HG02938 (cell line): ENCODE data around the gene AMN.

Source experiments
- ATAC-seq: cut with Tn5 transposase; IDR thresholded peaks from one replicate; pipeline ENCODE4 v1.9.1; 2021; ENCODE audit warnings: mild to moderate bottlenecking, moderate library complexity; ENCODE audit not compliant: unreplicated experiment

Gene AMN

GRCh38 chr14:102964152-102964730 is 41.8 kb downstream of the AMN start:
- no peak for ATAC-seq

GRCh38 chr14:102965282-102965681 is 42.8 kb downstream of the AMN start:
- no peak for ATAC-seq

GRCh38 chr14:102965971-102966655 is 43.6 kb downstream of the AMN start:
- no peak for ATAC-seq

- no peak for ATAC-seq
Measured at GRCh38 chr14:102966681-102967505, 44.4 kb downstream of the AMN start.

GRCh38 chr14:102967506-102967795 is 45.0 kb downstream of the AMN start:
- no peak for ATAC-seq

GRCh38 chr14:102968306-102968705 is 45.8 kb downstream of the AMN start:
- ATAC-seq = no peak

- no peak for ATAC-seq
Measured at GRCh38 chr14:102969060-102969791, 46.8 kb downstream of the AMN start.

GRCh38 chr14:102969901-102970300 is 47.4 kb downstream of the AMN start:
- ATAC-seq = no peak

GRCh38 chr14:102970496-102970895 is 48.0 kb downstream of the AMN start:
- ATAC-seq = no peak

GRCh38 chr14:102971314-102971713 is 48.9 kb downstream of the AMN start:
- ATAC-seq = no peak

- ATAC-seq = no peak
Measured at GRCh38 chr14:102971836-102972606, 49.6 kb downstream of the AMN start.

GRCh38 chr14:102973706-102974285 is 51.3 kb downstream of the AMN start:
- no peak for ATAC-seq

GRCh38 chr14:102975662-102976061 is 53.2 kb downstream of the AMN start:
- ATAC-seq = no peak

GRCh38 chr14:102977475-102977874 is 55.0 kb downstream of the AMN start:
- ATAC-seq = no peak

- no peak for ATAC-seq
Measured at GRCh38 chr14:102979406-102979805, 56.9 kb downstream of the AMN start.

GRCh38 chr14:102980409-102980810 is 57.9 kb downstream of the AMN start:
- no peak for ATAC-seq
